ENCODE measurements around the gene SPRED2. TPM values are rescaled to one million over a fixed set of nuclear protein-coding genes. Genes with fewer than 3 reads are reported as not detected.

Gene SPRED2
- total RNA-seq, 1 donor from 2014 or later = 46.3 TPM

- DNase-seq (ENCODE audit: extremely low spot score, unreplicated experiment) = no peak
- peaks cover 61% of the 10 kb centered on the region for H3K4me1 Mint-ChIP-seq (ENCODE audit: unreplicated experiment)
- peaks cover 4% of the 10 kb centered on the region for H3K36me3 Mint-ChIP-seq (ENCODE audit: unreplicated experiment)
- peak overlapping the region; percentile 74 for H3K27ac Mint-ChIP-seq (ENCODE audit: unreplicated experiment)
- H3K9me3 Mint-ChIP-seq (ENCODE audit: unreplicated experiment) = no peaks in the 10 kb centered on the region
- no peaks in the 10 kb centered on the region for H3K27me3 Mint-ChIP-seq (ENCODE audit: unreplicated experiment)
- no peak for TF ChIP-seq CTCF (IDR thresholded peaks at IDR 0.05)
- peak overlapping the region; percentile 24 for H3K4me3 Mint-ChIP-seq (ENCODE audit: unreplicated experiment)
Measured at GRCh38 chr2:65370387-65371073, 61.9 kb downstream of the SPRED2 start.

GRCh38 chr2:65369980-65370379 is 62.4 kb downstream of the SPRED2 start:
- Mint-ChIP-seq H3K4me1 (ENCODE audit: unreplicated experiment) (peaks cover 65% of the 10 kb centered on the region), H3K36me3 (ENCODE audit: unreplicated experiment) (peaks cover 4% of the 10 kb centered on the region), H3K4me3 (ENCODE audit: unreplicated experiment) (no peak overlapping the region), H3K27me3 (ENCODE audit: unreplicated experiment) (no peaks in the 10 kb centered on the region), H3K27ac (ENCODE audit: unreplicated experiment) (peak overlapping the region; percentile 74), H3K9me3 (ENCODE audit: unreplicated experiment) (no peaks in the 10 kb centered on the region)
- TF ChIP-seq CTCF (IDR thresholded peaks at IDR 0.05) = no peak
- DNase-seq (ENCODE audit: extremely low spot score, unreplicated experiment) = no peak

DNA sequence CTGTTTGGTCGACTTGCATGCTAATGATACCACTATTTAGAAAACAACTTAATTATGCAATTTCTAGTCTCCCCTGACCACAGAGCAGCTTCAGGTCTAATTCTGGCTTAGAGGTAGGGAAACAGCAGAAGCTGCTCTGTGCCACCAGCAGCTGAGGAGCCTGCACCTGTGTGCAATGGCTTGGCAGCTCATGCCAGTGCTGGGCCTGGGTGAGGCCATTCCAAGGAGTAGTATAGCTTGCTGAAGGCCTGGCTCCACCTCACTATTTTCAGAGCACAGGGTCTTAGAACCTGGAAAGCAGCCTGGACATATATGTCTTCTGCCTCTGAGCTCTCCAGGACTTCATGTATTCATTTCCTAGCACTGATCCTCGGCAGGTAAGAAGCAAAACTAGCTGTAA is 62.8 kb downstream of the SPRED2 start:
- Mint-ChIP-seq H3K9me3 (ENCODE audit: unreplicated experiment) (no peaks in the 10 kb centered on the region), H3K4me3 (ENCODE audit: unreplicated experiment) (no peak overlapping the region), H3K27me3 (ENCODE audit: unreplicated experiment) (no peaks in the 10 kb centered on the region), H3K36me3 (ENCODE audit: unreplicated experiment) (peaks cover 4% of the 10 kb centered on the region), H3K4me1 (ENCODE audit: unreplicated experiment) (peaks cover 65% of the 10 kb centered on the region), H3K27ac (ENCODE audit: unreplicated experiment) (no peak overlapping the region)
- no peak for TF ChIP-seq CTCF (IDR thresholded peaks at IDR 0.05)
- no peak for DNase-seq (ENCODE audit: extremely low spot score, unreplicated experiment)

GRCh38 chr2:65368468-65368867 is 63.9 kb downstream of the SPRED2 start:
- TF ChIP-seq CTCF (IDR thresholded peaks at IDR 0.05) = no peak
- H3K36me3 Mint-ChIP-seq (ENCODE audit: unreplicated experiment) = no peaks in the 10 kb centered on the region
- peak overlapping the region; percentile 95 for H3K27ac Mint-ChIP-seq (ENCODE audit: unreplicated experiment)
- H3K4me1 Mint-ChIP-seq (ENCODE audit: unreplicated experiment) = peaks cover 75% of the 10 kb centered on the region
- H3K9me3 Mint-ChIP-seq (ENCODE audit: unreplicated experiment) = no peaks in the 10 kb centered on the region
- DNase-seq (ENCODE audit: extremely low spot score, unreplicated experiment) = no peak
- no peak overlapping the region for H3K4me3 Mint-ChIP-seq (ENCODE audit: unreplicated experiment)
- no peaks in the 10 kb centered on the region for H3K27me3 Mint-ChIP-seq (ENCODE audit: unreplicated experiment)

GRCh38 chr2:65367524-65367923 is 64.9 kb downstream of the SPRED2 start:
- TF ChIP-seq CTCF (IDR thresholded peaks at IDR 0.05) = no peak
- Mint-ChIP-seq H3K4me1 (ENCODE audit: unreplicated experiment) (peaks cover 81% of the 10 kb centered on the region), H3K4me3 (ENCODE audit: unreplicated experiment) (no peak overlapping the region), H3K9me3 (ENCODE audit: unreplicated experiment) (no peaks in the 10 kb centered on the region), H3K27me3 (ENCODE audit: unreplicated experiment) (no peaks in the 10 kb centered on the region), H3K36me3 (ENCODE audit: unreplicated experiment) (no peaks in the 10 kb centered on the region), H3K27ac (ENCODE audit: unreplicated experiment) (peak overlapping the region; percentile 95)
- no peak for DNase-seq (ENCODE audit: extremely low spot score, unreplicated experiment)

Data from osteocyte (in vitro differentiated cells).